Endothelial cell of umbilical vein (primary cell): Measurements from ENCODE around the gene RAD51B. TPM values are rescaled to one million over a fixed set of nuclear protein-coding genes. Genes with fewer than 3 reads are reported as not detected.

Source experiments
- BruUV-seq: library from RNA; stranded (reverse); fragments of 400-500 nt; replicated peaks from 2 replicates; lab custom pipeline; 2021; lab: Mats Ljungman, UMichigan
- CTCF ChIA-PET: fragments of 300-600, 350-600 bp; sonication (Branson Sonifier 250); formaldehyde crosslinking; loops from one replicate; lab custom pipeline; 2021; ENCODE audit warnings: antibody characterized with exemption, inconsistent platforms; lab: Charles Lee
- POLR2A ChIA-PET: fragments of 300-600, 350-600 bp; sonication (Branson Sonifier 250); formaldehyde crosslinking; loops from one replicate; lab custom pipeline; 2021; ENCODE audit warnings: antibody characterized with exemption, inconsistent platforms; lab: Charles Lee
- DNase-seq: peaks from one replicate; pipeline ENCODE4 v3.0.0-alpha.2; 2011; ENCODE audit warnings: low read depth, low spot score
- FAIRE-seq: peaks from 2 replicates; lab custom pipeline; 2011; peaks lifted over from hg19 to GRCh38; lab: Jason Lieb, UNC
- H2AFZ ChIP-seq: 2 replicates; pipeline ENCODE4 v1.6.0; 2012; ENCODE audit warnings: low read depth, low read length, control low read depth, inconsistent platforms
- H3K27ac ChIP-seq: 2 replicates; pipeline ENCODE4 v1.5.1; 2011; ENCODE audit warnings: low read depth, mild to moderate bottlenecking, control low read depth, low read length, moderate library complexity; ENCODE audit not compliant: insufficient read depth
- H3K27me3 ChIP-seq, 2 experiments: 2 replicates each; pipeline versions ENCODE4 v1.6.0 to v1.6.1; 2011; ENCODE audit warnings: low read length in 2 of 2, mixed read lengths in 1 of 2; ENCODE audit not compliant: control insufficient read depth in 2 of 2, insufficient read depth in 2 of 2
- H3K36me3 ChIP-seq, 2 experiments: 2 replicates in 1 of 2; 3 replicates in 1 of 2; pipeline ENCODE4 v1.5.1; 2011; ENCODE audit warnings: low read length in 2 of 2, mild to moderate bottlenecking in 1 of 2, moderate library complexity in 1 of 2; ENCODE audit not compliant: control insufficient read depth in 2 of 2, insufficient read depth in 2 of 2; ENCODE audit errors: extremely low read depth in 1 of 2
- H3K4me1 ChIP-seq: 3 replicates; pipeline ENCODE4 v1.5.1; 2011; ENCODE audit warnings: mild to moderate bottlenecking, low read length; ENCODE audit not compliant: control insufficient read depth, insufficient read depth; ENCODE audit errors: extremely low read depth
- H3K4me2 ChIP-seq: 2 replicates; pipeline ENCODE4 v1.6.1; 2011; ENCODE audit warnings: low read length, control low read depth, mixed read lengths; ENCODE audit not compliant: insufficient read depth
- H3K4me3 ChIP-seq, 3 experiments: fragments of 200-600 bp in 1 of 3; sonication (generic), shearing (Covaris generic) in 1 of 3; replicated peaks in 1 of 3; 2 replicates each; pipeline ENCODE4 v1.5.1; 2011 to 2016; ENCODE audit warnings: control low read depth in 3 of 3, low read length in 3 of 3, mild to moderate bottlenecking in 2 of 3, inconsistent platforms in 1 of 3, low read depth in 1 of 3, moderate library complexity in 1 of 3; ENCODE audit not compliant: insufficient read depth in 1 of 3
- H3K79me2 ChIP-seq: 2 replicates; pipeline ENCODE4 v1.6.0; 2012; ENCODE audit warnings: low read length, inconsistent platforms; ENCODE audit not compliant: control insufficient read depth, insufficient read depth
- H3K9ac ChIP-seq: replicated peaks from 2 replicates; pipeline ENCODE3; 2011; ENCODE audit warnings: low read length, control low read depth; ENCODE audit not compliant: insufficient read depth; ENCODE audit errors: extremely low read depth
- H3K9me1 ChIP-seq: replicated peaks from 3 replicates; pipeline ENCODE4 v1.6.0; 2011; ENCODE audit warnings: mild to moderate bottlenecking, low read length; ENCODE audit not compliant: control insufficient read depth, insufficient read depth; ENCODE audit errors: extremely low read depth
- H3K9me3 ChIP-seq: replicated peaks from 2 replicates; pipeline ENCODE4 v1.5.1; 2012; ENCODE audit warnings: low read length, inconsistent platforms; ENCODE audit not compliant: control insufficient read depth, insufficient read depth
- H4K20me1 ChIP-seq: replicated peaks from 2 replicates; pipeline ENCODE3; 2011; ENCODE audit warnings: mild to moderate bottlenecking, low read length; ENCODE audit not compliant: control insufficient read depth, insufficient read depth; ENCODE audit errors: extremely low read depth
- EZH2 ChIP-seq: IDR thresholded peaks from 2 replicates; pipeline ENCODE4 v1.6.1; 2012; ENCODE audit warnings: borderline replicate concordance, low read depth, mild to moderate bottlenecking, moderate library complexity, low read length, inconsistent platforms; ENCODE audit not compliant: severe bottlenecking
- FOS ChIP-seq: IDR thresholded peaks from 2 replicates; pipeline ENCODE4 v1.6.1; 2011; ENCODE audit warnings: mild to moderate bottlenecking, low read length, moderate library complexity, borderline replicate concordance; ENCODE audit not compliant: insufficient read depth
- GATA2 ChIP-seq: IDR thresholded peaks from 2 replicates; pipeline ENCODE4 v1.7.0; 2011; ENCODE audit warnings: low read depth, mild to moderate bottlenecking, moderate library complexity, mixed read lengths, low read length; ENCODE audit not compliant: insufficient read length, insufficient read depth
- JUN ChIP-seq: IDR thresholded peaks from 2 replicates; pipeline ENCODE4 v1.6.1; 2011; ENCODE audit warnings: borderline replicate concordance, low read depth; ENCODE audit not compliant: insufficient read length, insufficient read depth
- MYC ChIP-seq: IDR thresholded peaks from one replicate; pipeline ENCODE4 v1.6.1; 2011; ENCODE audit warnings: mild to moderate bottlenecking, low read depth, low read length
- POLR2A ChIP-seq: IDR thresholded peaks from 2 replicates; pipeline ENCODE4 v1.6.1; 2012; ENCODE audit warnings: low read depth, mild to moderate bottlenecking, control low read depth, low read length
- POLR2AphosphoS5 ChIP-seq: IDR thresholded peaks from 2 replicates; pipeline ENCODE4 v1.6.1; 2012; ENCODE audit warnings: low read depth, mild to moderate bottlenecking, control low read depth, low read length, moderate library complexity; ENCODE audit not compliant: insufficient read depth
- dilution Hi-C: fragments of 300-500 bp; cut with MboI; formaldehyde crosslinking; loops from one replicate; pipeline ENCODE4 v1.15.0; 2019; ENCODE audit warnings: low sequenced_read_pairs; ENCODE audit not compliant: extremely low pct_ligation_motif_present
- intact Hi-C: fragments of 100-400 bp; cut with micrococcal nuclease; formaldehyde crosslinking; loops from one replicate; pipeline ENCODE4 v1.10.0; 2022
- polyA plus RNA-seq, 4 experiments: library from polyadenylated mRNA; depleted of rRNA in 3 of 4; stranded (reverse) in 3 of 4; unstranded in 1 of 4; fragments of >200 nt; gene quantifications; 2 replicates each; pipeline versions ENCODE4 v1.2.1 to v1.2.3, GENCODE V29; 2011 to 2012; ENCODE audit warnings: missing spikeins in 1 of 4
- total RNA-seq: library from RNA; stranded (reverse); gene quantifications from 2 replicates; pipeline ENCODE4 v1.2.3, GENCODE V29; 2021
- TF ChIP-seq, protein P1 (sequence below), 2 donors: IDR thresholded peaks; 1 replicate in 1 of 2; 2 replicates in 1 of 2; pipeline ENCODE4 v1.5.1; 2011; ENCODE audit warnings: low read length in 2 of 2, mild to moderate bottlenecking in 2 of 2, moderate library complexity in 2 of 2, control low read depth in 1 of 2, inconsistent platforms in 1 of 2, low read depth in 1 of 2; ENCODE audit not compliant: insufficient read depth in 1 of 2; ENCODE audit errors: extremely low read depth in 1 of 2
- TF ChIP-seq, protein P2 (sequence below): IDR thresholded peaks from 2 replicates; pipeline ENCODE4 v1.6.1; 2011; ENCODE audit not compliant: insufficient read depth, insufficient read length

RAD51B gene
- total and polyA plus RNA-seq, 2 donors (not counting 3 experiments of a cell fraction or from before 2014, with no cell fraction given): 3.9 to 19.0 TPM

GRCh38 chr14:68141281-68142088, 321.9 kb downstream of the RAD51B start:
- Histone ChIP-seq H3K4me1 (peaks cover 35% of the 10 kb centered on the region), H2AFZ (no peak overlapping the region), H3K36me3 (no peaks in the 10 kb centered on the region), H3K79me2 (no peaks in the 10 kb centered on the region), H4K20me1 (no peaks in the 10 kb centered on the region), H3K27ac (no peak overlapping the region), H3K4me2 (no peak overlapping the region), H3K9me1 (no peaks in the 10 kb centered on the region), H3K27me3 (no peaks in the 10 kb centered on the region), H3K4me3 (no peak overlapping the region), H3K9me3 (no peaks in the 10 kb centered on the region), H3K9ac (no peak overlapping the region)
- ChIA-PET POLR2A (no interaction called here), CTCF (no interaction called here)
- FAIRE-seq: no peak
- dilution Hi-C loops: no loop called here
- intact Hi-C loops: loop anchor here (5.0 to 10.0 kb wide), 2 partner anchors 91 to 653 kb away; partner anchors contain the start of gene ZFP36L1
- DNase-seq: no peak
- no peak for TF ChIP-seq JUN
- no TSS peak for BruUV-seq

DNA sequence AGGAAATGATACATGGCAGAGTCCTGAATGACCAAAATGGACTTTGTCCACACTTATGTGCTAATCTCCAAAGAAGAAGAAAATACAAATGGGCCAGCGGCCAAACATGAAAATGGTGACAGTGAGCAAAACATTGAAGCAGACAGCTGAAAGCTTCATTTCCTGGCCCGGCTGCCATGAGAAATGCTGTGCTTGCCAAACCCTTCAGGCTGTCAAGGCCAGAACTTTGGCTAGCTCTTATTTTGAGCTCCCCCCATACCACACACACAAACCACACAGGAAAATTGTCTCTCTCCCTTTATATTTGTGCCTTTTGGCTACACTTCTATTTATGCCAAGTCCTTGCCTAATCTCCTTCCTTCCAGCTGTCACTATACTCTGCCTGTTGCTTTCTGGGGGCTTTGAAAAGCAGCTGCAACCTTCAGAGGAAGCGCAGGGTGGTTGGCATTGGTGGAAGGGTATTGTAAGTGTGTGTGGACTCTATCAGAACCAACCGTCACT, 323.8 kb downstream of the RAD51B start:
- Histone ChIP-seq H3K79me2 (no peaks in the 10 kb centered on the region), H3K4me2 (no peak overlapping the region), H3K9ac (no peak overlapping the region), H3K4me3 (no peak overlapping the region), H3K27ac (no peak overlapping the region), H2AFZ (no peak overlapping the region), H3K27me3 (no peaks in the 10 kb centered on the region), H4K20me1 (no peaks in the 10 kb centered on the region), H3K9me1 (no peaks in the 10 kb centered on the region), H3K4me1 (peaks cover 35% of the 10 kb centered on the region), H3K9me3 (no peaks in the 10 kb centered on the region), H3K36me3 (no peaks in the 10 kb centered on the region)
- POLR2A ChIA-PET: no interaction called here
- TF ChIP-seq MYC (no peak), POLR2AphosphoS5 (no peak), EZH2 (no peak), GATA2 (no peak), POLR2A (no peak), FOS (no peak), JUN (no peak)
- TF ChIP-seq, protein P1, sequence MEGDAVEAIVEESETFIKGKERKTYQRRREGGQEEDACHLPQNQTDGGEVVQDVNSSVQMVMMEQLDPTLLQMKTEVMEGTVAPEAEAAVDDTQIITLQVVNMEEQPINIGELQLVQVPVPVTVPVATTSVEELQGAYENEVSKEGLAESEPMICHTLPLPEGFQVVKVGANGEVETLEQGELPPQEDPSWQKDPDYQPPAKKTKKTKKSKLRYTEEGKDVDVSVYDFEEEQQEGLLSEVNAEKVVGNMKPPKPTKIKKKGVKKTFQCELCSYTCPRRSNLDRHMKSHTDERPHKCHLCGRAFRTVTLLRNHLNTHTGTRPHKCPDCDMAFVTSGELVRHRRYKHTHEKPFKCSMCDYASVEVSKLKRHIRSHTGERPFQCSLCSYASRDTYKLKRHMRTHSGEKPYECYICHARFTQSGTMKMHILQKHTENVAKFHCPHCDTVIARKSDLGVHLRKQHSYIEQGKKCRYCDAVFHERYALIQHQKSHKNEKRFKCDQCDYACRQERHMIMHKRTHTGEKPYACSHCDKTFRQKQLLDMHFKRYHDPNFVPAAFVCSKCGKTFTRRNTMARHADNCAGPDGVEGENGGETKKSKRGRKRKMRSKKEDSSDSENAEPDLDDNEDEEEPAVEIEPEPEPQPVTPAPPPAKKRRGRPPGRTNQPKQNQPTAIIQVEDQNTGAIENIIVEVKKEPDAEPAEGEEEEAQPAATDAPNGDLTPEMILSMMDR (IDR thresholded peaks at IDR 0.05; ENCODE audit: extremely low read depth in 1 of 2, insufficient read depth in 1 of 2, low read depth in 1 of 2, low read length in 2 of 2): no peak
- TF ChIP-seq, protein P2, sequence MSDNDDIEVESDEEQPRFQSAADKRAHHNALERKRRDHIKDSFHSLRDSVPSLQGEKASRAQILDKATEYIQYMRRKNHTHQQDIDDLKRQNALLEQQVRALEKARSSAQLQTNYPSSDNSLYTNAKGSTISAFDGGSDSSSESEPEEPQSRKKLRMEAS: no peak
- CTCF ChIA-PET: interaction anchor here (0.9 to 1.8 kb wide), 5 partner anchors 15 to 673 kb away, joined by 3 to 5 read pairs (median 4); no protein-coding TSS in a partner anchor
- DNase-seq (peak; percentile 48), FAIRE-seq (no peak)
- BruUV-seq: no TSS peak
- intact Hi-C loops (loop anchor here (5.0 to 10.0 kb wide), 2 partner anchors 89 to 651 kb away; partner anchors contain the start of gene ZFP36L1), dilution Hi-C loops (no loop called here)
